Measurements from ENCODE around the gene SH3GL1.
"Not testable (repeated sequence)": the region's sequence is repeated elsewhere in the genome, so short reads cannot be mapped to it uniquely, and the experiment has no call there.

SH3GL1 gene

GRCh38 chr19:4354282-4354681, 46.1 kb downstream of the SH3GL1 start:
- no peak for FAIRE-seq
- DNase-seq (ENCODE audit: insufficient read length, low spot score), result no peak
- TF ChIP-seq CTCF (IDR thresholded peaks at IDR 0.05; ENCODE audit: insufficient read depth, missing control alignments), result no peak

DNA sequence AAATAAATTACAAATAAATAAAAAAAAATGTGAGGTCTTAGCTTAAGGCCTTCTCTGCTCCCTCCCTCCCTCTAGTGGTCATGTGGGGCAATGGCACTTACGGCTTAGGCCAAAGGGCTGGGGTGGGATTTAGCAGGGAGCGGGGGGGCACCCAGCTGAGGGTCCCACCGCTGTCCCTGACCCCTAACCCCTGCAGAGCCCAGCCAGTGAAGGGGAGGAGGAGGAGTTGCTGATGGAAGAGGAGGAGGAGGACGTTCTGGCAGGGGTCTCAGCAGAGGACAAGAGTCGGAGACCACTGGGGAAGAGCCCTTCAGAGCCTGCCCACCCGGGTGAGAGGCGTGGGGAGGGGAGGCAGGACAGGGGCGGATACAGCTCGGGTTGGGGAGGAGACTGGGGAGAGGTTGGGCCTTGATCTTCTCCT, 47.6 kb downstream of the SH3GL1 start:
- DNase-seq (ENCODE audit: insufficient read length, low spot score) (peak; percentile 87), FAIRE-seq (no peak)

GRCh38 chr19:4350726-4351125, 49.6 kb downstream of the SH3GL1 start:
- DNase-seq (ENCODE audit: insufficient read length, low spot score) (no peak), FAIRE-seq (no peak)

More for the DNA sequence above, 47.6 kb downstream of the SH3GL1 start:
- peak; percentile 62 for TF ChIP-seq CTCF (IDR thresholded peaks at IDR 0.05; ENCODE audit: insufficient read depth, missing control alignments)

GRCh38 chr19:4350111-4350510, 50.2 kb downstream of the SH3GL1 start:
- no peak for TF ChIP-seq CTCF (IDR thresholded peaks at IDR 0.05; ENCODE audit: insufficient read depth, missing control alignments)
- no peak for DNase-seq (ENCODE audit: insufficient read length, low spot score)
- FAIRE-seq, result no peak

More at GRCh38 chr19:4350726-4351125, 49.6 kb downstream of the SH3GL1 start:
- no peak for TF ChIP-seq CTCF (IDR thresholded peaks at IDR 0.05; ENCODE audit: insufficient read depth, missing control alignments)

DNA sequence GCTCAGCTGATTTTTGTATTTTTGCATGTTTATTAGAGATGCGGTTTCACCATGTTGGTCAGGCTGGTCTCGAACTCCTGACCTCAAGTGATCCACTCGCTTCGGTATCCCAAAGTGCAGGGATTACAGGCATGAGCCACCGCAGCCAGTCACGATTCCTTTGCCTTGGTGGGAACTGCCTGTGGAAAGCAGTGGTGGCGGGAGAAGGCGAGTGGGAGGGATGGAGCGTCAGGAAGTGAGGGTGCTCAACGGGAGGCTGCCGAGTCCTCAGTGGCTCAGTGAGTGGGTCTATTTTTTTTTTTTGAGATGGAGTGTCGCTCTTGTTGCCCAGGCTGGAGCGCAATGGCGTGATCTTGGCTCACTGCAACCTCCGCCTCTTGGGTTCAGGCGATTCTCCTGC, 51.1 kb downstream of the SH3GL1 start:
- FAIRE-seq, result not testable (repeated sequence)

DNA sequence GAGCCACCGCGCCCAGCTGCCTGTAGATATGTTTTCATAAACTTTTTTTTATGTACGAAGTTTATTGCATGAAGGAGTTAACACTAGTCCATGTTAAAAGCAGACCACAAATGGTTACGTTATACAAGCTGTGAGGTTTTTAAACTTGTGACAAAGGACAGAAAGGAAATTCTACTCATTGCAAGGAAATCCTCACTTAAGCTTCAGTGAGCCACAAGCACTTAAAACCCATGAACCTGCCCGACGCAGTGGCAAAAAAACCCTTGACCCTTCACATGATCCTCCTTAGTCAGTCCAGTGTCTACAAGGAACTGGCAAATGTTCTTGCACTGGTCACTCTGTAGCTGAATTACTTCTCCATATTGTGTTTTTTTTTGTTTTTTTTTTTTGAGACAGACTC, 52.8 kb downstream of the SH3GL1 start:
- no peak for FAIRE-seq
- DNase-seq (ENCODE audit: insufficient read length, low spot score), result no peak
- TF ChIP-seq CTCF (IDR thresholded peaks at IDR 0.05; ENCODE audit: insufficient read depth, missing control alignments), result no peak

More for the DNA sequence above, 51.1 kb downstream of the SH3GL1 start:
- not testable (repeated sequence) for DNase-seq (ENCODE audit: insufficient read length, low spot score)

GRCh38 chr19:4346020-4346383, 54.3 kb downstream of the SH3GL1 start:
- no peak for FAIRE-seq
- no peak for DNase-seq (ENCODE audit: insufficient read length, low spot score)
- TF ChIP-seq CTCF (IDR thresholded peaks at IDR 0.05; ENCODE audit: insufficient read depth, missing control alignments), result no peak

Measured in D721Med (cell line).